BJ (cell line): ENCODE measurements around the gene NOP53. TPM values are rescaled to one million over a fixed set of nuclear protein-coding genes. Genes with fewer than 3 reads are reported as not detected.

ENCODE experiments used
- CTCF ChIA-PET: fragments of 350-600 bp; formaldehyde crosslinking; extraction: SDS; loops from one replicate; lab custom pipeline; 2021; ENCODE audit warnings: antibody characterized with exemption, inconsistent platforms; lab: Yijun Ruan, JAX
- POLR2A ChIA-PET: fragments of 300-600 bp; sonication (Branson Sonifier 250); formaldehyde crosslinking; extraction: SDS; loops from one replicate; lab custom pipeline; 2021; ENCODE audit warnings: antibody characterized with exemption; lab: Charles Lee
- DNase-seq: peaks from one replicate; pipeline ENCODE4 v3.0.0-alpha.2; 2011; ENCODE audit warnings: low read depth
- H3K27me3 ChIP-seq: 2 replicates; pipeline ENCODE4 v1.6.0; 2011; ENCODE audit warnings: low read length; ENCODE audit not compliant: control insufficient read depth, insufficient read depth
- H3K36me3 ChIP-seq: 2 replicates; pipeline ENCODE4 v1.5.1; 2011; ENCODE audit warnings: low read length; ENCODE audit not compliant: control insufficient read depth, insufficient read depth
- H3K4me3 ChIP-seq: 2 replicates; pipeline ENCODE4 v1.5.1; 2011; ENCODE audit warnings: low read depth, mild to moderate bottlenecking, control low read depth, low read length
- CTCF ChIP-seq: IDR thresholded peaks from 2 replicates; pipeline ENCODE4 v1.5.1; 2011; ENCODE audit warnings: low read depth, mild to moderate bottlenecking, control low read depth, inconsistent platforms, low read length, moderate library complexity; ENCODE audit not compliant: insufficient read depth
- polyA plus RNA-seq: library from polyadenylated mRNA; depleted of rRNA; stranded (reverse); fragments of >200 nt; gene quantifications from 2 replicates; pipeline ENCODE4 v1.2.3, GENCODE V29; 2011

NOP53 gene
- polyA plus RNA-seq, 1 experiment: 135 TPM

GRCh38 chr19:47794526-47794925 lies 49.2 kb downstream of the NOP53 start:
- CTCF ChIA-PET: interaction anchor here (0.6 to 2.3 kb wide), 2 partner anchors 73 to 81 kb away, joined by 3 to 5 read pairs; partner anchors contain the start of gene EHD2
- POLR2A ChIA-PET: no interaction called here
- no peak overlapping the region for H3K4me3 ChIP-seq

GRCh38 chr19:47796785-47797184 lies 51.4 kb downstream of the NOP53 start:
- no peak for TF ChIP-seq CTCF
- CTCF ChIA-PET: interaction anchor here (0.6 to 2.3 kb wide), 5 partner anchors 9 to 83 kb away, joined by 3 to 5 read pairs (median 3); partner anchors contain the start of gene EHD2

More at GRCh38 chr19:47794526-47794925, 49.2 kb downstream of the NOP53 start:
- Histone ChIP-seq H3K36me3 (no peaks in the 10 kb centered on the region), H3K27me3 (peaks cover 1% of the 10 kb centered on the region)
- no peak for TF ChIP-seq CTCF
- no peak for DNase-seq

GRCh38 chr19:47797996-47798903 lies 52.9 kb downstream of the NOP53 start:
- Histone ChIP-seq H3K4me3 (no peak overlapping the region), H3K36me3 (no peaks in the 10 kb centered on the region), H3K27me3 (peaks cover 1% of the 10 kb centered on the region)
- ChIA-PET CTCF (interaction anchor here (0.6 to 3.8 kb wide), 2 partner anchors 9 to 46 kb away, joined by 3 to 12 read pairs; no protein-coding TSS in a partner anchor), POLR2A (no interaction called here)
- DNase-seq: no peak
- TF ChIP-seq CTCF: no peak

More at GRCh38 chr19:47796785-47797184, 51.4 kb downstream of the NOP53 start:
- H3K27me3 ChIP-seq: peaks cover 1% of the 10 kb centered on the region
- POLR2A ChIA-PET: no interaction called here
- no peaks in the 10 kb centered on the region for H3K36me3 ChIP-seq
- no peak overlapping the region for H3K4me3 ChIP-seq
- DNase-seq: no peak

GRCh38 chr19:47798904-47799266 lies 53.5 kb downstream of the NOP53 start:
- CTCF ChIA-PET: interaction anchor here (1.6 to 3.8 kb wide), 2 partner anchors 9 to 86 kb away, joined by 5 to 12 read pairs; no protein-coding TSS in a partner anchor
- POLR2A ChIA-PET: no interaction called here
- no peak for TF ChIP-seq CTCF
- no peak for DNase-seq
- Histone ChIP-seq H3K27me3 (peaks cover 1% of the 10 kb centered on the region), H3K36me3 (no peaks in the 10 kb centered on the region), H3K4me3 (no peak overlapping the region)

GRCh38 chr19:47801270-47801669 lies 55.9 kb downstream of the NOP53 start:
- CTCF ChIA-PET: no interaction called here
- Histone ChIP-seq H3K27me3 (peaks cover 1% of the 10 kb centered on the region), H3K4me3 (no peak overlapping the region), H3K36me3 (no peaks in the 10 kb centered on the region)
- no peak for DNase-seq
- no peak for TF ChIP-seq CTCF
- POLR2A ChIA-PET: no interaction called here
